Caco-2 (cell line): ENCODE results near the gene LAMTOR1. TPM values are rescaled to one million over a fixed set of nuclear protein-coding genes. Genes with fewer than 3 reads are reported as not detected.

Experiments
- BruUV-seq: library from RNA; stranded (reverse); fragments of 400-500 nt; replicated peaks from 2 replicates; lab custom pipeline; 2021; lab: Mats Ljungman, UMichigan
- CTCF ChIA-PET: fragments of 300-600 bp; sonication (Branson Sonifier 250); formaldehyde crosslinking; loops from one replicate; lab custom pipeline; 2022; ENCODE audit warnings: antibody characterized with exemption; lab: Charles Lee
- POLR2A ChIA-PET: fragments of 300-600 bp; sonication (Branson Sonifier 250); formaldehyde crosslinking; loops from one replicate; lab custom pipeline; 2022; ENCODE audit warnings: antibody characterized with exemption; lab: Charles Lee
- DNase-seq, 2 experiments: peaks; one replicate each; pipeline versions ENCODE4 v3.0.0 to v3.0.0-alpha.2; 2020 to 2022
- H3K27me3 ChIP-seq: replicated peaks from 2 replicates; pipeline ENCODE4 v1.6.0; 2011; ENCODE audit warnings: low read length; ENCODE audit not compliant: control insufficient read depth, insufficient read depth
- H3K36me3 ChIP-seq: 2 replicates; pipeline ENCODE4 v1.5.1; 2011; ENCODE audit warnings: low read length; ENCODE audit not compliant: control insufficient read depth, insufficient read depth
- H3K4me1 ChIP-seq: fragments of 250-450 bp; sonication (Bioruptor Pico); 2 replicates; pipeline ENCODE4 v1.5.1; 2020; ENCODE audit warnings: mild to moderate bottlenecking
- H3K4me3 ChIP-seq: 2 replicates; pipeline ENCODE4 v1.5.1; 2011; ENCODE audit warnings: low read depth, mild to moderate bottlenecking, control low read depth, low read length
- H3K9me3 ChIP-seq: fragments of 250-450 bp; sonication (Bioruptor Pico); 2 replicates; pipeline ENCODE4 v1.5.1; 2020; ENCODE audit warnings: mild to moderate bottlenecking, moderate library complexity
- H3K27ac Mint-ChIP-seq: one replicate; pipeline ENCODE4 v1.8.0; 2022; ENCODE audit warnings: mixed read lengths; ENCODE audit not compliant: unreplicated experiment
- H3K27me3 Mint-ChIP-seq: one replicate; pipeline ENCODE4 v1.8.0; 2022; ENCODE audit warnings: mixed read lengths; ENCODE audit not compliant: insufficient read depth, unreplicated experiment
- H3K36me3 Mint-ChIP-seq: one replicate; pipeline ENCODE4 v1.8.0; 2022; ENCODE audit warnings: mild to moderate bottlenecking, mixed read lengths; ENCODE audit not compliant: insufficient read depth, unreplicated experiment
- H3K4me1 Mint-ChIP-seq: one replicate; pipeline ENCODE4 v1.8.0; 2022; ENCODE audit warnings: low read depth, mixed read lengths; ENCODE audit not compliant: unreplicated experiment
- H3K4me3 Mint-ChIP-seq: one replicate; pipeline ENCODE4 v1.8.0; 2022; ENCODE audit warnings: mild to moderate bottlenecking, moderate library complexity, mixed read lengths; ENCODE audit not compliant: unreplicated experiment
- H3K9me3 Mint-ChIP-seq: one replicate; pipeline ENCODE4 v1.8.0; 2022; ENCODE audit warnings: mixed read lengths; ENCODE audit not compliant: unreplicated experiment
- intact Hi-C: fragments of 100-400 bp; cut with micrococcal nuclease; formaldehyde crosslinking; loops from one replicate; pipeline ENCODE4 v1.10.0; 2022; ENCODE audit not compliant: unreplicated experiment
- total RNA-seq: library from RNA; stranded (reverse); gene quantifications from 2 replicates; pipeline ENCODE4 v1.2.3, GENCODE V29; 2022
- TF ChIP-seq, protein P1 (sequence below), 2 experiments: fragments of 200-600 bp in 1 of 2; IDR thresholded peaks; 1 replicate in 1 of 2; 2 replicates in 1 of 2; pipeline versions ENCODE4 v1.5.1 to v1.8.0; 2011 to 2022; ENCODE audit warnings: antibody characterized with exemption in 1 of 2, control low read depth in 1 of 2, inconsistent platforms in 1 of 2, low read depth in 1 of 2, low read length in 1 of 2, mild to moderate bottlenecking in 1 of 2, moderate library complexity in 1 of 2; ENCODE audit not compliant: insufficient read depth in 1 of 2, severe bottlenecking in 1 of 2, unreplicated experiment in 1 of 2

Gene LAMTOR1
- total RNA-seq, 1 experiment from 2014 or later = 170 TPM

DNA sequence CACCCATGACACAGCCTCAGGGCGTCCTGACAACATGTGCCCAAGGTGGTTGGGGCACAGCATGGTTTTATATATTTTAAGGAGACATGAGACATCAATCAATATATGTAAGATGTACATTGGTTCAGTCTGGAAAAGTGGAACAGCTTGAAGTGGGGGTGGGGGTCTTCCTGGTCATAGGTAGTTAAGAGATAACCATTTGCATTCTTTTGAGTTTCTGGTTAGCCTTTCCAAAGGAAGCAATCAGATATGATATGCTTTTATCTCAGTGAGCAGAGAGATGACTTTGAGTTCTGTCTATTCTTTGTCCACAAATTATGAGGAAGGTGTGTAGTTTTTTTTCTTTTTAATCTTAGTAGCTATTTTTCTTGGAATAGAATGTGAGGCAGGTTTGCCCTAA lies 19.5 kb upstream of the LAMTOR1 start:
- H3K27me3 ChIP-seq = no peaks in the 10 kb centered on the region
- peaks cover 22% of the 10 kb centered on the region for H3K4me1 ChIP-seq
- H3K27ac Mint-ChIP-seq = peak overlapping the region; percentile 1
- peaks cover 11% of the 10 kb centered on the region for H3K9me3 Mint-ChIP-seq
- CTCF ChIA-PET = interaction anchor here (0.6 to 1.5 kb wide), 3 partner anchors 10 to 1654 kb away, joined by 3 to 4 read pairs (median 3); partner anchors contain the start of gene ANAPC15
- H3K4me3 Mint-ChIP-seq = no peak overlapping the region
- peaks cover 11% of the 10 kb centered on the region for H3K9me3 ChIP-seq
- TF ChIP-seq, protein P1, sequence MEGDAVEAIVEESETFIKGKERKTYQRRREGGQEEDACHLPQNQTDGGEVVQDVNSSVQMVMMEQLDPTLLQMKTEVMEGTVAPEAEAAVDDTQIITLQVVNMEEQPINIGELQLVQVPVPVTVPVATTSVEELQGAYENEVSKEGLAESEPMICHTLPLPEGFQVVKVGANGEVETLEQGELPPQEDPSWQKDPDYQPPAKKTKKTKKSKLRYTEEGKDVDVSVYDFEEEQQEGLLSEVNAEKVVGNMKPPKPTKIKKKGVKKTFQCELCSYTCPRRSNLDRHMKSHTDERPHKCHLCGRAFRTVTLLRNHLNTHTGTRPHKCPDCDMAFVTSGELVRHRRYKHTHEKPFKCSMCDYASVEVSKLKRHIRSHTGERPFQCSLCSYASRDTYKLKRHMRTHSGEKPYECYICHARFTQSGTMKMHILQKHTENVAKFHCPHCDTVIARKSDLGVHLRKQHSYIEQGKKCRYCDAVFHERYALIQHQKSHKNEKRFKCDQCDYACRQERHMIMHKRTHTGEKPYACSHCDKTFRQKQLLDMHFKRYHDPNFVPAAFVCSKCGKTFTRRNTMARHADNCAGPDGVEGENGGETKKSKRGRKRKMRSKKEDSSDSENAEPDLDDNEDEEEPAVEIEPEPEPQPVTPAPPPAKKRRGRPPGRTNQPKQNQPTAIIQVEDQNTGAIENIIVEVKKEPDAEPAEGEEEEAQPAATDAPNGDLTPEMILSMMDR (IDR thresholded peaks at IDR 0.05; ENCODE audit: insufficient read depth in 1 of 2, low read depth in 1 of 2, low read length in 1 of 2, severe bottlenecking in 1 of 2, unreplicated experiment in 1 of 2) = no peak
- intact Hi-C loops = no loop called here
- no peak overlapping the region for H3K4me3 ChIP-seq
- H3K4me1 Mint-ChIP-seq = peaks cover 18% of the 10 kb centered on the region
- no peaks in the 10 kb centered on the region for H3K36me3 Mint-ChIP-seq
- no peaks in the 10 kb centered on the region for H3K27me3 Mint-ChIP-seq
- H3K36me3 ChIP-seq = no peaks in the 10 kb centered on the region
- DNase-seq = peak in 1 of 2 experiments; percentile 22
- POLR2A ChIA-PET = no interaction called here
- no TSS peak for BruUV-seq

- Histone ChIP-seq H3K27me3 (no peaks in the 10 kb centered on the region), H3K4me3 (no peak overlapping the region), H3K9me3 (peaks cover 5% of the 10 kb centered on the region), H3K4me1 (peaks cover 22% of the 10 kb centered on the region), H3K36me3 (no peaks in the 10 kb centered on the region)
- Mint-ChIP-seq H3K27ac (no peak overlapping the region), H3K9me3 (peaks cover 11% of the 10 kb centered on the region), H3K27me3 (no peaks in the 10 kb centered on the region), H3K36me3 (no peaks in the 10 kb centered on the region), H3K4me1 (peaks cover 18% of the 10 kb centered on the region), H3K4me3 (no peak overlapping the region)
- no peak for DNase-seq
- intact Hi-C loops = no loop called here
- no TSS peak for BruUV-seq
- ChIA-PET CTCF (interaction anchor here (0.7 to 0.8 kb wide), 2 partner anchors 8 to 23 kb away, joined by 3 to 8 read pairs; no protein-coding TSS in a partner anchor), POLR2A (no interaction called here)
- TF ChIP-seq, protein P1 (IDR thresholded peaks at IDR 0.05; ENCODE audit: insufficient read depth in 1 of 2, low read depth in 1 of 2, low read length in 1 of 2, severe bottlenecking in 1 of 2, unreplicated experiment in 1 of 2) = no peak
Observed at GRCh38 chr11:72120930-72121329, 17.8 kb upstream of the LAMTOR1 start.

- H3K4me3 ChIP-seq = no peak overlapping the region
- peaks cover 18% of the 10 kb centered on the region for H3K4me1 Mint-ChIP-seq
- TF ChIP-seq, protein P1 (IDR thresholded peaks at IDR 0.05; ENCODE audit: insufficient read depth in 1 of 2, low read depth in 1 of 2, low read length in 1 of 2, severe bottlenecking in 1 of 2, unreplicated experiment in 1 of 2) = no peak
- H3K27me3 ChIP-seq = no peaks in the 10 kb centered on the region
- H3K9me3 Mint-ChIP-seq = peaks cover 5% of the 10 kb centered on the region
- H3K4me1 ChIP-seq = peaks cover 22% of the 10 kb centered on the region
- peak in 1 of 2 experiments; percentile 34 for DNase-seq
- ChIA-PET POLR2A (no interaction called here), CTCF (interaction anchor here (0.6 kb wide), 1 partner anchor 34 kb away, joined by 3 read pairs; no protein-coding TSS in a partner anchor)
- no peaks in the 10 kb centered on the region for H3K36me3 Mint-ChIP-seq
- intact Hi-C loops = no loop called here
- H3K36me3 ChIP-seq = no peaks in the 10 kb centered on the region
- BruUV-seq = no TSS peak
- peaks cover 4% of the 10 kb centered on the region for H3K9me3 ChIP-seq
- H3K4me3 Mint-ChIP-seq = no peak overlapping the region
- no peak overlapping the region for H3K27ac Mint-ChIP-seq
- H3K27me3 Mint-ChIP-seq = no peaks in the 10 kb centered on the region
Observed at GRCh38 chr11:72119198-72119597, 16.1 kb upstream of the LAMTOR1 start.
